Transverse colon (tissue), 4 donors: ENCODE results near the gene MUC20. TPM values are rescaled to one million over a fixed set of nuclear protein-coding genes. Genes with fewer than 3 reads are reported as not detected.
"Not testable (repeated sequence)": the region's sequence is repeated elsewhere in the genome, so short reads cannot be mapped to it uniquely, and the experiment has no call there.

Experiments used
- DNase-seq: peaks from one replicate; pipeline ENCODE4 v3.0.0-alpha.2; 2019
- H3K27ac ChIP-seq, 4 donors: fragments of 200-600 bp; sonication (generic); 2 replicates each; pipeline ENCODE4 v1.5.1; 2016 to 2018; ENCODE audit warnings: inconsistent platforms in 4 of 4
- H3K27me3 ChIP-seq: fragments of 200-600 bp; sonication (generic); 2 replicates; pipeline ENCODE4 v1.5.1; 2017; ENCODE audit warnings: inconsistent platforms
- H3K36me3 ChIP-seq, 4 donors: fragments of 200-600 bp; sonication (generic); 2 replicates each; pipeline ENCODE4 v1.5.1; 2017 to 2019; ENCODE audit warnings: inconsistent platforms in 4 of 4
- H3K4me1 ChIP-seq, 4 donors: fragments of 200-600 bp; sonication (generic); 2 replicates each; pipeline ENCODE4 v1.5.1; 2017 to 2020; ENCODE audit warnings: inconsistent platforms in 4 of 4
- H3K4me3 ChIP-seq, 4 donors: fragments of 200-600 bp; sonication (generic); 1 replicate in 1 of 4; 2 replicates in 3 of 4; pipeline versions ENCODE4 v1.5.1 to v1.6.1; 2017 to 2019; ENCODE audit warnings: inconsistent platforms in 4 of 4
- H3K9me3 ChIP-seq, 2 donors: fragments of 200-600 bp; sonication (generic); 2 replicates each; pipeline ENCODE4 v1.5.1; 2017 to 2019; ENCODE audit warnings: inconsistent platforms in 2 of 2
- CTCF ChIP-seq, 5 experiments: fragments of 200-600 bp in 3 of 5; fragments of 450-650 bp in 2 of 5; sonication (generic) in 3 of 5; IDR thresholded peaks; 1 replicate in 2 of 5; 2 replicates in 3 of 5; pipeline ENCODE4 v1.5.1; 2016 to 2017; ENCODE audit warnings: antibody characterized with exemption in 5 of 5, inconsistent platforms in 3 of 5, mild to moderate bottlenecking in 2 of 5, moderate library complexity in 1 of 5
- EP300 ChIP-seq: sonication (generic); formaldehyde crosslinking; IDR thresholded peaks from one replicate; pipeline ENCODE4 v1.6.1; 2017; ENCODE audit warnings: antibody characterized with exemption, low read depth
- POLR2A ChIP-seq: fragments of 450-650 bp; IDR thresholded peaks from one replicate; pipeline ENCODE4 v1.6.1; 2016; ENCODE audit warnings: antibody characterized with exemption, mild to moderate bottlenecking, moderate library complexity
- POLR2AphosphoS5 ChIP-seq, 3 donors: sonication (generic); formaldehyde crosslinking; IDR thresholded peaks; one replicate each; pipeline ENCODE4 v1.6.1; 2016; ENCODE audit warnings: antibody characterized with exemption in 3 of 3
- WGBS, 2 donors: methylation state at CpG; one replicate each; pipeline ENCODE4 v1.1.5; 2018; ENCODE audit warnings: low coverage in 1 of 2; 5-methylcytosine and 5-hydroxymethylcytosine counted together
- in situ Hi-C, 4 donors: fragments of 200-750 bp; cut with MboI; loops; one replicate each; pipeline versions ENCODE4 v1.15.0 to v1.15.1; 2017; ENCODE audit warnings: low sequenced_read_pairs in 3 of 4, low pct_ligation_motif_present in 1 of 4, low pct_unique_long_range_greater_than_20kb in 1 of 4
- intact Hi-C: fragments of 100-400 bp; cut with DNase I; formaldehyde crosslinking; loops from one replicate; pipeline ENCODE4 v1.15.1; 2023; ENCODE audit warnings: low total_unique reads
- total RNA-seq, 4 donors: library from RNA; depleted of rRNA; stranded (reverse); fragments of >200 nt; gene quantifications; one replicate each; pipeline ENCODE4 v1.1.0, GENCODE V29; 2016

MUC20 gene
- total RNA-seq, 4 donors from 2014 or later = 65.9 to 321 (median 131) TPM

- 83 to 93% methylated on average over 5 to 6 of the region's 6 CpGs for WGBS, 2 donors
- Histone ChIP-seq H3K4me1 (no peaks in the 10 kb centered on the region), H3K27ac (no peak overlapping the region), H3K9me3 (no peaks in the 10 kb centered on the region), H3K36me3 (peaks cover 0 to 21% (median 2%) of the 10 kb centered on the region in 4 donors), H3K27me3 (no peaks in the 10 kb centered on the region), H3K4me3 (no peak overlapping the region)
- in situ Hi-C loops (no loop called here), intact Hi-C loops (no loop called here)
- no peak for DNase-seq
- TF ChIP-seq CTCF (IDR thresholded peaks at IDR 0.05) (no peak), EP300 (no peak), POLR2AphosphoS5 (IDR thresholded peaks at IDR 0.05) (no peak), POLR2A (no peak)
Observed at GRCh38 chr3:195708626-195709481, 11.9 kb upstream of the MUC20 start.

GRCh38 chr3:195709676-195710085 lies 11.1 kb upstream of the MUC20 start:
- TF ChIP-seq POLR2A (no peak), EP300 (no peak), CTCF (IDR thresholded peaks at IDR 0.05) (no peak), POLR2AphosphoS5 (IDR thresholded peaks at IDR 0.05) (no peak)
- no peaks in the 10 kb centered on the region for H3K27me3 ChIP-seq
- intact Hi-C loops (no loop called here), in situ Hi-C loops (no loop called here)
- no peak overlapping the region for H3K4me3 ChIP-seq
- peaks cover 0 to 26% (median 2%) of the 10 kb centered on the region in 4 donors for H3K36me3 ChIP-seq
- DNase-seq = no peak
- no peaks in the 10 kb centered on the region for H3K4me1 ChIP-seq
- WGBS, 2 donors = 93 to 96% methylated on average over 6 of the region's 6 CpGs
- no peak overlapping the region for H3K27ac ChIP-seq
- no peaks in the 10 kb centered on the region for H3K9me3 ChIP-seq

- H3K9me3 ChIP-seq, intact Hi-C loops, DNase-seq, H3K27me3 ChIP-seq, in situ Hi-C loops, H3K4me3 ChIP-seq, H3K27ac ChIP-seq, H3K4me1 ChIP-seq: not testable (repeated sequence)
- 59 to 85% methylated on average over 5 to 6 of the region's 6 CpGs for WGBS, 2 donors
- peaks cover 0 to 32% (median 2%) of the 10 kb centered on the region in 4 donors for H3K36me3 ChIP-seq
Observed at GRCh38 chr3:195710126-195710905, 10.5 kb upstream of the MUC20 start.

GRCh38 chr3:195711091-195711812 lies 9.5 kb upstream of the MUC20 start:
- intact Hi-C loops, H3K9me3 ChIP-seq, H3K27me3 ChIP-seq, in situ Hi-C loops, H3K27ac ChIP-seq, H3K4me1 ChIP-seq, DNase-seq, H3K4me3 ChIP-seq: not testable (repeated sequence)
- peaks cover 0 to 33% (median 2%) of the 10 kb centered on the region in 4 donors for H3K36me3 ChIP-seq
- WGBS, 2 donors = 67 to 89% methylated on average over 1 to 2 of the region's 2 CpGs
